Measurements from ENCODE around the gene NCOA7.
"Not testable (repeated sequence)": the region's sequence is repeated elsewhere in the genome, so short reads cannot be mapped to it uniquely, and the experiment has no call there.

NCOA7 gene

DNA sequence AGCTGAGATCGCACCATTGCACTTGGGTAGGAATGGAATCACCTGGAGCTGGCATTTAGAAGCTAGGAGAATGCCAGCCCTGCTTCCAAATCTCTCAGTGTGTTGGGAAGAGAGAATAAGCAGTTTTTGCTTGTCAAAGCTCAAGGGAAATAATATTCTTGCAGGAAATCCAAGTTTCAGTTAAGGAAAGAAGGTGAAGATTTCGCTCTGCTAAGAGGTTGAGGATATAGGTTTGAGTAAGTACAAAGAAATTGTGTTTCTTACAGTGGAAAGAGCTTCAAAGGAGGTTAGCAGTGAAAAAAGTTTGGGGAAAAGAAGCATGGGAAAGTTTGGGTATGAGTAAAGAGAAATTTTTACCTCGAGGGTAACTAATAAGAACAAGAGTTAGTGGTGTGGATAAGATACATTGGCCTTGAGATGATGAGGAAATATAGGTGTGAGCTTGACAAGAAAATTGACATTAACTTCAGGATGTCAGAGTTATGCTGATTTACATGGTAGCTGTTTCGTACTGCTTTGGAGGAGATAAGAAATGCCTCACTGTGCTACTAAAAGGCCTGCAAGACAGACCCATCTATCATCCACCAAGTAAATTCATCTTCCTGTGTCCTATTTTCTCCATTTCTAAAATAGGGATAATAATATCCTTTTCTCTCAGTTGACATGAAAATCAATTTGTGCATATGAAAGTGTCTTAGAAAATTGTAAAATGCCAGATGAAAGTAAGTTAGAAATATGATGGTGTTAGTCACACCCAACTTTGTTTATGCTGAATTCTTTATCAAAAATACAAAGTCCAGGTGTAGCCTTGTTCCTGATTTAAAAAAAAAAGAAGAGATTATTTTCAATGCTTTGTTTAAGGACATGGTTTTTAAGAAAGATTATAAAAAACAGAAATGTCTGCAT lies 153.0 kb downstream of the NCOA7 start:
- DNase-seq (ENCODE audit: insufficient read length, low spot score) (no peak), FAIRE-seq (no peak)

DNA sequence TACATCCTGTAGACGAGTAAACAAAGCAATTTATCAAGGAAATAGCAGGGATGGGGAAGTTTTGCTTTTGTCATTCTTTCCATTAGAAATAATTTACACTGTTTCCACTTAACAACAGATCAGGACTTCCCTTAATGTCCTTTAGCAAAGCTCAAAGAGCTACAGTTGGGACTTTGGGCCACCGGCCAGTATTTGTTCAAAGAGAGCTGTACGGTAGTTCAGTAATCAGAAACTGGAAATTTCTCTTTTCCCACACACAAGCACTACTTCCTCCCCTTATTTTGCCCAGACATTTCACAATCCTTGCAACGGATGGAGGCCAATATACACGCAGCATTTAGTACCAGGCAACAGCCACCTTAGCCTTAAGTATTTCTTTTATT lies 153.7 kb downstream of the NCOA7 start:
- DNase-seq (ENCODE audit: insufficient read length, low spot score): no peak

GRCh38 chr6:125944896-125945295 lies 154.1 kb downstream of the NCOA7 start:
- DNase-seq (ENCODE audit: insufficient read length, low spot score) (no peak), FAIRE-seq (no peak)

More for the DNA sequence above, 153.7 kb downstream of the NCOA7 start:
- no peak for FAIRE-seq

GRCh38 chr6:125945378-125946141 lies 154.8 kb downstream of the NCOA7 start:
- FAIRE-seq (no peak), DNase-seq (ENCODE audit: insufficient read length, low spot score) (no peak)

DNA sequence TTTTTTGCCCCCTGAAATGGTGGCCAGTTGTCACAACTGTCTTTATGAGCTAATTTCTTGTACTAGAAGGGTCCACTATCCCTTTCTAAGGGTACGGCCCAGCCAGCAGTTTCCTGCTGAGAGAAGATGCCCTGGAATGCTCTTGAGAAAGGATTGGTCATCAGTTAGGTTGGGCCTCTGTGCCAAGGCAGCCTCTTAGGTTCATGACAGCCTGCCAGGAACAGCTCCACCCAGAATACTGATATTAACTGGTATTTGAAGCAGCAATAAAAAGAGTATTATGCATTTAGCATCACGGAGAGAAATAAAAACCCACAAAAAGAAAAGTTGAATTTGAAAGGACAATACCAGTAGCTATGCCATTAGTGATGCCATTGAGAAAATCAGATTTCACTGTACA lies 156.9 kb downstream of the NCOA7 start:
- DNase-seq (ENCODE audit: insufficient read length, low spot score): no peak
- no peak for FAIRE-seq

GRCh38 chr6:125948455-125948854 lies 157.7 kb downstream of the NCOA7 start:
- FAIRE-seq: no peak
- DNase-seq (ENCODE audit: insufficient read length, low spot score): no peak

- FAIRE-seq: no peak
- DNase-seq (ENCODE audit: insufficient read length, low spot score): no peak
Measured at GRCh38 chr6:125949069-125949468, 158.3 kb downstream of the NCOA7 start.

- FAIRE-seq: no peak
- no peak for DNase-seq (ENCODE audit: insufficient read length, low spot score)
Measured at GRCh38 chr6:125950293-125950692, 159.5 kb downstream of the NCOA7 start.

DNA sequence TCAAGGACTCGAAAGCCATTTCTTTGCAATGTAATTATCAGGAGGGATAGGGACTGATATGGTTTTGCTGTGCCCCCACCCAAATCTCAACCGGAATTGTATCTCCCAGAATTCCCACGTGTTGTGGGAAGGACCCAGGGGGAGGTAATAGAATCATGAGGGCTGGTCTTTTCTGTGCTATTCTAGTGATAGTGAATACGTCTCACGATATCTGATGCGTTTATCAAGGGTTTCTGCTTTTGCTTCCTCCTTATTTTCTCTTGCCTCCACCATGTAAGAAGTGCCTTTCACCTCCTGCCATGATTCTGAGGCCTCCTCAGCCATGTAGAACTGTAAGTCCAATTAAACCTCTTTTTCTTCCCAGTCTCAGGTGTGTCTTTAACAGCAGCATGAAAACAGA lies 160.0 kb downstream of the NCOA7 start:
- not testable (repeated sequence) for DNase-seq (ENCODE audit: insufficient read length, low spot score); FAIRE-seq

DNA sequence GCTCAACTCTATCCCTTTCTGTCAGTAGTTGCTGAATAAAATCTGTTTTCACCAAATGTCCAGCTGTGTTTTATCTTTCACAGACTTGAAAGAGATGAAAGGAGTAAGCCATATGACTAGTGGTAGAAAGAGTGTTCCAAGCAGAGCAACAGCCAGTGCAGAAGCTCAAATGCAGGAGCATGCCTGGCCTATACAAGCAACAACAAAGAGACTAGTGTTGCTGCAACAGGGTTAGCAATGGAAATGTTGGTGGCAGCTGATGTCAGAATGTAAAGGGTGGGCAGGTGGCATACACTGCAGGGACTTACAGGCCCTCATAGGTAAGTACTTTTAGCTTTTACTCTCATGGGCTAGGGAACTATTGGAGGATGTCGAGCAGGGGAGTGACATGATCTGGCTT lies 160.6 kb downstream of the NCOA7 start:
- FAIRE-seq (no peak), DNase-seq (ENCODE audit: insufficient read length, low spot score) (no peak)

- FAIRE-seq (no peak), DNase-seq (ENCODE audit: insufficient read length, low spot score) (no peak)
Measured at GRCh38 chr6:125952764-125953501, 162.2 kb downstream of the NCOA7 start.

- no peak for DNase-seq (ENCODE audit: insufficient read length, low spot score)
- no peak for FAIRE-seq
Measured at GRCh38 chr6:125953502-125953875, 162.7 kb downstream of the NCOA7 start.

DNA sequence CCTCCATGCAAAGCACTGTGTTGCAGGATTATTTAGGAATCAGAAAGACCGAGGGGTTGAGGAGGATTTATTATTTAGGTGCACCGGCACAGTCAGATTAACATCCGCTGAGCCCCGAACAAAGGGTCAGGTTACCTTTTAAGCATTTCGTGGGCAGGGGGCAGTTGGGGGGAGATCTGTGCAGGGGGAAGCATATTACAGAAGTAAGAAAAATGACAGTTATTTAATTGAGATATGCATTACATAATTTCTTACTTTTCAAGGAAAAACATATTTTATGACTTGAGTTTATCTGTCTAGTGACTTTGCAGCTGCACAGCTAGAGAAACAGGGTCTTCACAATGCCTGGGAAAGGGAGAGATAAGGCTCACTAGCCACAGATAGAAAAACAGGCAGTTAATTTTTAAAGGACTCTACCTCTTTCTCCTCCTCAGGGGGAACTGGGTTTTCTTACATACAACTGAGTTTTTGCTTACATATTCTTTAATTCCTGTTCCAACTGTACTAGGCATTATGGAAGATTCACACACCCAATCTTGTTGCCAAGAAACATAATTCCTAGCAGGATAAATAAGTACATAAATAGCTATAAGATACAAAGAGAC lies 164.1 kb downstream of the NCOA7 start:
- no peak for FAIRE-seq
- no peak for DNase-seq (ENCODE audit: insufficient read length, low spot score)

GRCh38 chr6:125955973-125956372 lies 165.2 kb downstream of the NCOA7 start:
- peak; percentile 11 for FAIRE-seq
- DNase-seq (ENCODE audit: insufficient read length, low spot score): no peak

DNA sequence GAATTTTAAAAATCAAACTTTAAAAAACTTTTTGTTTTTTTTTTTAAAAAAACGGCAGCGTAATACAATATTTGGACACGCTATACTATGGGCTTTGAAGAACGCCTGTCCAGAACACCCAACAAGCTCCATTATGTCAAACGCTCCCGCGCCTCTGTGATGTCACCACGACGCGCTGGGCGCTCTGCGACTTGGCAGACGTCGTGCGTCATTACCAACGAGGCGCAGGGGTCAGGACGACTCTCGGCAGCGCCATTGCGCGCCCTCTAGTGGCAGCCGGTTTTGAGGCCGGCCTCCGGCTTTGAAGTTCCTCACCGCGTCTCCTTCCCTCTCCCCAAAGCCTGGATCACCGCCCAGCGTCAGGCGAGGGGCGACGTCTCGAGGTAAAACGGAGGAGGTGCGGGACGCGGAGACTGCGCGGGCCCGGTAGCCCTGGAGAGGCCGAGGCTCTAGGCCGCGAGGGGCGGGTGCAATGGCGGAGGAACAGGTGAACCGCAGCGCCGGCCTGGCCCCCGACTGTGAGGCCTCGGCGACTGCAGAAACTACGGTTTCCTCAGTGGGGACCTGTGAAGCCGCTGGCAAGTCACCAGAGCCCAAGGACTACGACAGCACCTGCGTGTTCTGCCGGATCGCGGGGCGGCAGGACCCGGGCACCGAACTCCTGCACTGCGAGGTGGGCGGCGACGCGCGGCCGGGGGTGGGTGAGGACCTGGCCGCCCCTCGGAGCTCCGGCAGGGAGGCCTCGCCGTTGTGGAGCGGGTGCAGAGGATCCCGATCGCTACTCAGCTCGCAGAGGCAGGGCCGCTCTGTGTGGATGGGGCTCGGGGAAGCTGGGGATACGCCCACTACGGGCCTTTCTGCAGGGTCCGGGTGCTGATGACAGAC lies 166.0 kb downstream of the NCOA7 start, which contains the start of gene HINT3:
HINT3 (plus strand) TSS at position 265 of the 885 bp plus-strand sequence; CDS start at position 473, 208 bp downstream.
- FAIRE-seq: peak; percentile 94

GRCh38 chr6:125957391-125957693 lies 166.6 kb downstream of the NCOA7 start:
- no peak for DNase-seq (ENCODE audit: insufficient read length, low spot score)
- FAIRE-seq: peak; percentile 31

More for the DNA sequence above, 166.0 kb downstream of the NCOA7 start, which contains the start of gene HINT3:
- DNase-seq (ENCODE audit: insufficient read length, low spot score): peak; percentile 87

DNA sequence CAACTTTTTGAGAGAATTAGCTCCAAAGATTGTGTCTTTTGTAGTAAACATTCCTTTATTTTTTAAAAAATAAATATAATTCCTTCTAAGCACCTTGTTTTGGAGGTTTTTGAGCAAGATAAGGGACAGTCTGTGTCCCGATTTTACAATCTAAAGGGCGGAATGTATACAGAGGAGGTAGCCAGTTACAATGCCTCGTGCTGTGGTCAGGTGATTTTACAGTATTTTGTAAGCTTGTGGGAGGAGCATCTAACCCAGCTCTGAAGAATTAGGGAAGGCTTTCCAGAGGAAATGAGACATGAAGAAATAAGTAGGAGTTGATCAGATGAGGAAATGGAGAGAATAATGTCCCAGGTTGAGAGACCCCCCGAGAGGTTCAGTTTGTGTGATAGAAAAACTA lies 167.1 kb downstream of the NCOA7 start:
- DNase-seq (ENCODE audit: insufficient read length, low spot score): no peak
- no peak for FAIRE-seq

- no peak for FAIRE-seq
- no peak for DNase-seq (ENCODE audit: insufficient read length, low spot score)
Measured at GRCh38 chr6:125959041-125959440, 168.3 kb downstream of the NCOA7 start.

GRCh38 chr6:125961117-125961516 lies 170.4 kb downstream of the NCOA7 start:
- no peak for DNase-seq (ENCODE audit: insufficient read length, low spot score)
- FAIRE-seq: no peak
